ENCODE results near the gene RRP9.
"Not testable (repeated sequence)": the region's sequence is repeated elsewhere in the genome, so short reads cannot be mapped to it uniquely, and the experiment has no call there.

RRP9 gene

DNA sequence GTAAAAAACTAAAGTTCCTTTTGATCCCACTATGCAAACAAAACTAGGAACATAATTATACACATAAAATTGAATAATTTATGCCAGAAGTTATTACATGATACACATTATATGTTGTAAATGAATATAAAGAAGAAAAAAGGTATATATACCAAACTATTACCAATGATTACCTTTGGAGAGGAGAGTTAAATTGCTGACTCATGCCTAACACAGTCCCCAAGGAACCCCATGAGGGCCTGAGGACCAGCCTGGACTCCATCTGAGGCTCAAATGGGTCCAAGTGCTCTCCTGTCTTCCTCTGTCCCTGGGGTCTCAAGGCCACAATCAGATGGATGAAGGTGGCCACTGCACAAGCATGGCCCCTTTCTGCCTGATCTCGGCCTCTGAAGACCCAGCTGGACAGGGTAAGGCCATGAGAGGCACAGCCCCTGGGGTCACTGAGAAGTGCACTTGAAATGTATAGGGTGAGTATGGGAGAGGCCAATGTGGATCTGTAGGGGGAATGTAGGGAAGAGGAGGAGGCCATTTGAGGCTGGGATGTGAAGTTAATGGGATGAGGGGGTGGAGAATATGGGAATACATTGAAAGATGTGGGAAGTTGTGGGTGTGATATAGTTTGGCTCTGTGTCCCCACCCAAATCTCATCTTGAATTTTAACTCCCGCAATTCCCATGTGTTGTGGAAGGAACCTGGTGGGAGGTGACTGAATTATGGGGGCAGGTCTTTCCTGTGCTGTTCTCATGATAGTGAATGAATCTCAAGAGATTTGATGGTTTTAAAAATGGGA, 37.5 kb downstream of the RRP9 start:
- no peak for DNase-seq (ENCODE audit: low read depth)

DNA sequence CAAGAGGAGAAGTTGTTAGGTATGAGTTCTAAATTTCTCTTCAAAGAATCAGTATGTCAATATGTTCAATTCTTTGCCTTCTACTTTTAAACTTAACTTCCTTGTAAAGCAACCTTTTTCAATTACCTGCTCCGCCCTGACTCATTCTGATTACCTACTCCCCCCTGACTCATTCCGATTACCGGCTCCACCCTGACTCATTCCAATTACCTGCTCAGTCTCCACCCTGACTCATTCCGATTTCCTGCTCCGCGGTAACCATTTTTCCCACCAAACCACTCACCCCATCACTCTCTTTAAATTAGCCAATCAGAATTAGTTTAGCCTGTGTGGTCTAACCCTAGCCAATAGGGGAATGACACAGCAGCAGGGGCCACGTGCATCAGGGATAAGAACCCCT, 39.3 kb downstream of the RRP9 start:
- DNase-seq (ENCODE audit: low read depth), result not testable (repeated sequence)

DNA sequence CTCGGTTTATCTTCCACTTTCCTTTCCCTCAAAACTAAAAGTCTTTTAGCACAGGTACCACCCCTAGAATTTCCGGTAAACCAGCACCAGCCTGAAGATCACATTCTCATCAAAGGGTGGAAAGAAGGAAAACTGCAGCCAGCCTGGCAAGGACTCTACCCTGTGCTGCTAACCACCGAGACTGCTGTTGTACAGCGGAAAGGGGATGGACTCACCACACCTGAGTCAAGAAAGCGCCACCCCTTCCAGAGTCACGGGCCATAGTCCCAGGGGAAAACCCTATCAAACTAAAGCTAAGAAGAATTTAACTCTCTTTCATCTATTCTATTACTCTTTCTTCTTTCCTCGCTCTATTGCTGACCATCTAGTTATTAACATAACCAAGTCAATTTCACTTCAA, 41.7 kb downstream of the RRP9 start:
- DNase-seq (ENCODE audit: low read depth), result not testable (repeated sequence)

DNA sequence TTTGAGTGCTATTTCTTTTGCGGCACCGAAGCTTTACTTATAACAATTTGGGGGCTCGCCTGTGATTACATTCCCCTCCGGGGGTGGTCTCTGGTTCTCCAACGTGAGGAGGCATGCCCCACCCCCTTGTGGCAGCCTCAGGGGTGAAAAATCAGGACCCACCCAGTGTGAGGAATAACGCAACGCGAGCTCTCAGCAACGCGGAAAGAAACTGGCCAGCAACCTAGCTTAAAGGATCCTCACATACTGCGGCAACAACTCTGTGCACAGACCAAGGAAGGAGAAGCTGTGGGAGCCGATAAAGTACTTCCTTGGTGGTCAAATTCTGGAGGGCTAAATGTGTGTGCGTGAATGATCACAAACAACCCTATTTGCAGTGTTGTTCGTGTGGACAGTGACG, 44.3 kb downstream of the RRP9 start:
- DNase-seq (ENCODE audit: low read depth), result no peak

DNA sequence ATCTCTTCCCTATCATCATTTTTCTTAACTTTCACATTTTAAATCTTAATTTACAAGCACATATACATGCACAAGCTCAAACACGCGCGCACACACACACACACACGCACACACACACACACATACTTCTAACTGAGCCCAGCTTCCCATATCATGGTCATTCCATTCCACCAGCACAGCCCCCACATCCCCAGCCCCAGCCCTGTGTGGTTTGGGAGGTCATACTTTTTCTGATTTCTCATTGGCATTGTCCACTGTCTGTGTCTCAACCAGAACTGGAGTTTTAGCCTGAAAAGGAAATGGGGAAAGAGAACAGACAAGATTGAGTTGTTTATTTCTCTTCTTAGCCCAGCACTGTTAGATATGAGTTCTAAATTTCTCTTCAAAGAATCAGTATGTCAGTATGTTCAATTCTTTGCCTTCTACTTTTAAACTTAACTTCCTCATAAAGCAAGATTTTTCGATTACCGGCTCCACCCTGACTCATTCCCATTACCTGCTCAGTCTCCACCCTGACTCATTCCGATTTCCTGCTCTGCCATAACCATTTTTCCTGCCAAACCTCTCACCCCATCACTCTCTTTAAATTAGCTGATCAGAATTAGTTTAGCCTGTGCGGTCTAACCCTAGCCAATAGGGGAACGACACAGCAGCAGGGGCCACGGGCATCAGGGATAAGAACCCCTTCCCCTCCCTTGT, 44.9 kb downstream of the RRP9 start:
- DNase-seq (ENCODE audit: low read depth), result no peak

DNA sequence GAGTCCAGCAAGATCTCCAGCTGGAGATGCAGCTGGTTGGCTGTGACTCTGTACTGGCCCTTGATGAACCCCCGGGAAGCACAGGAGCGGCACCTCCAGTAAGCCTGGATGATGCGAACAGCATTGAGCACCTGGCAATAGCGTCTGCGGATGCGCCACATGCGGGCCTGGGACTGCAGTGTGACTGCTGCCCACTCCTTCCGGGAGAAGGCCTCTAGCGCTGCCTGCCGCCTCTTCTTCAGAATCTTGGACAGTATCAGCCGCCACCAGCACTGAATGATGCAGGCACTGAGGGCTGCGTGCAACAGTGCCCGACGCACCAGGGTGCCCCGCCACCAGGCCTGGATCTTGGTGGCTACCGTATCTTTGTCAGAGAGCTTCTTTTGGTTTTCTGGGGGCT, 46.8 kb downstream of the RRP9 start:
- DNase-seq (ENCODE audit: low read depth), result no peak

DNA sequence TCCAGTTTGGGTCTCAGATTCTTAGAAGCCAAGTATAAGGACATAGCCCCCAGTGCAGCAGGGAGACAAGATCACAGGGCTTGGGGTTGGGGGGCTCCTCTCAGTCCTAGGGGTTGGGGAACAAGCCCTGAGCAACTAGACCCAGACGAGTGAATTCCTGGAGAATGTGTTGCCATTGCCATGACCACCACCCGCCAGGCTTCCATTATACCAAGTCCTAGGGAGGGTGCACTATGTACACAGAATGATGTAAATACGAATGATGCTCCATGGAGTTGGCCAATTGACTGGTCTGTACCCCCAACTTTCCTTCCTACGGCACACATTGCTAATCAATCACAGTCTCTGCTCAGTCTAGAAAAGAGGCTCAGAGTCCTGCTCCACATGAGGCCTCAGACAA, 47.3 kb downstream of the RRP9 start:
- DNase-seq (ENCODE audit: low read depth), result no peak

DNA sequence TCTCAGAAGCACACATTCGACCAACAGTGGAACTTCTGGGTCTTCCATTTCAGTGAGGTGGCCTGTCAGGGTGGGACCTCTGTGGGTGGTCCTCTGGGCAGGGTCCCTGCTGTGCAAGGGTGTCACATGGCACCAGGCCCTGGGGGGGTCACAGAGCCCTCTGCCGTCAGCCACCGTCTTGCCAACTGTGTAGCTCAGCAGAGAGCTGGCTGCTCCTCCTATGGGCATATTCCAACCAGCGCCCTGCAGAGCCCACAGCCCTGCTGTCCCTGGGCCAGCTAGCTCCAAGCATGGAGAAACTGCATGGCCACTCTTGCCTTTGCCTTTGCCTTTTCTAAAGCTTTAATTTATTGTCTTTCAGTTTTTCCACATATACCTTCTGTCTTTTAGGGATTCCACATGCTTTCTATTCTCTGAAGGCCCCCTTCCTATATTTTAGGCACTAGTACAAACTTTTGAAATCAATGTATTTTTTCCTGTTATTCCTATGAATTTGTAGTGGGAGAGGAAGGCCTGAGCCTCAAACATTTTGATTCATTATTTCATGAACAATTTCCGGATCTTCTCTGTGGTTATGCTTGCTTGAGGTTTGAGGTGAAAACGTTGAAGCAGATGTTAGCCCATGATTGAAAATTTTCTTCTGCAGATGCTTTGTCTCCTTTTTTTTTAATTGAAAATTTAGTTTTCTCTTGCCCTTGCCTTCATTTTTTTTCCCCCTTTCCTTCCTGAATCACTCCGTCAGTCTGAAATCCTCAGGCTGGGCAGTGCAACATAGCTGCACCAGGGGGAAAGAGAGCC, 50.3 kb downstream of the RRP9 start:
- no peak for DNase-seq (ENCODE audit: low read depth)

DNA sequence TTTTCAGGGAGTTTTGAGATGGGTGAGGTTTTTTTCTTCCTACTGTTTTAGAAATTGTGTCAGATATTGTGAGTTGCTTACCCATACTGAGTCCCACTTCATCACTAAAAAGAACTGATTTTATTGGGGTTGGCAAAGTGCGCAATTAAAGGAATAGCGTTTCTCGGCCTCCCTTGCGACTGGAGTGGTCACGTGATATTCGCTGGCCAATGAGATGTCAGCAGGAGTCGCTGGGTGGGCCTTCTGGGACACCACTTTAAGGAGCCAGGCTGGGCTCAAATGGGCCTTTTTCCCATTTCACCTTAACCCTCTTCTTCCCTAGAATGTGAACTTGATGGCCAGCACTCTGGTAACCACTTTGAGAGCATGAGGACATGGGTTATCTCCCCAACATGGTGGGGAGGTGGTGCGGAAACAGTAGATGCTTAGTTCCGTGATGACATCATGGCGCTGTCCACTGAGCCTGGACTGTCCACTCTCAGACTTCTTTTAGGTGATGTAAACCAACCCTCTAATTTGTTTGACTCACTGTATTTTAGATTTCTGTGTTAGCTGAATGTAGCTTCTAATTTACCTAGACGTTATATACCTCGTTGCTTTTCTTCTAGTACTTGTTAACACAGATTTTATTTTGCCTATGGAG, 53.1 kb downstream of the RRP9 start:
- no peak for DNase-seq (ENCODE audit: low read depth)

DNA sequence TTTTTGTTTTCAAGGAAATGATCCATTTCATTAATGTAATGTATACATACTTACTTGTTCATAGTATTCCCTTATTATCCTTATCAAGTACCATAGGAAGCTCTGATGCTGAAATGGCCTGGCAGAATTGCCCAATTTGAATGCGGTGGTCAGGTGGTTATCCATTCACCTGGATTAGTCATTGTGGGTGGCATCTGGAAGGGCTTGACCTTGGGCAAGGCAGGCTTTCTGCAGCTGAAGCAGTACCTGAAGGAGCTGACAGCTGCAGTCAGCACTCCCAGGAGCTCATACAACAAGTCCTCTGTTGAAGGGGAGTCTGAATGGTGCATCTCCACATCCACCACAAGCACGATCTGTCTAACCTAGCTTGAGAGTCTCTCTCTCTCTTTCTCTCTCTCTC, 54.1 kb downstream of the RRP9 start:
- DNase-seq (ENCODE audit: low read depth), result no peak

DNA sequence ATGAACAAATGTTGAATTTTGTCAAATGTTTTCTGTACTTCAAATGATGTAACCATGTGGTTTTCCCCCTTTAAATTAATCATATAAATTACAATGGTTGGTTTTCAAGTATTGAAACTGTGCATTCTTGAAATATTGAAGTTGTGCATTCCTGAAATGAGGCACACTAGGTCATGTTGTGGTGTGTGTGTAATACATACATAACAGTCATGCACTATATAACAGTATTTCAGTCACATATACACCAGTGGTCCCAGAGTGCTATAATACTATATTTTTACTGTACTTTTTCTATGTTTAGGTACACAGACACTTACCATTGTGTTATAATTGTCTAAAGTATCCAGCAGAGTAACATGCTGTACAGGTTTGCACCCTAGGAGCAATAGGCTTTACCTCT, 55.3 kb downstream of the RRP9 start:
- no peak for DNase-seq (ENCODE audit: low read depth)

All from activated T-cell treated with anti-CD3 and anti-CD28 coated beads for 1 hour (primary cell).